OCI-LY3 (cell line): ENCODE results near the gene LARGE1.

ENCODE experiments used
- H2AFZ ChIP-seq: fragments of 200-600, 300-600 bp; shearing (Covaris generic); 2 replicates; pipeline ENCODE4 v1.6.0; 2014; ENCODE audit warnings: antibody characterized with exemption, low read depth, low read length
- H3K27ac ChIP-seq: fragments of 200-600, 300-600 bp; sonication (generic); 2 replicates; pipeline ENCODE4 v1.5.1; 2014; ENCODE audit warnings: mild to moderate bottlenecking, low read length, moderate library complexity, mixed read lengths
- H3K27me3 ChIP-seq: fragments of 200-600, 300-600 bp; sonication (generic); 2 replicates; pipeline ENCODE4 v1.6.1; 2014; ENCODE audit warnings: low read depth, low read length, mixed read lengths
- H3K36me3 ChIP-seq: fragments of 200-600, 300-600 bp; sonication (generic); replicated peaks from 2 replicates; pipeline ENCODE3; 2014; ENCODE audit warnings: low read depth, low read length, mixed read lengths
- H3K4me1 ChIP-seq: fragments of 300-600, 200-600 bp; sonication (generic); 2 replicates; pipeline ENCODE4 v1.6.1; 2014; ENCODE audit warnings: low read length, mixed read lengths
- H3K4me2 ChIP-seq: fragments of 200-600, 300-600 bp; sonication (generic); 2 replicates; pipeline ENCODE4 v1.6.1; 2014; ENCODE audit warnings: low read length, mixed read lengths
- H3K4me3 ChIP-seq: fragments of 300-600, 200-600 bp; sonication (generic); 2 replicates; pipeline ENCODE4 v1.5.1; 2014; ENCODE audit warnings: antibody characterized with exemption, mild to moderate bottlenecking, low read length, moderate library complexity
- H3K79me2 ChIP-seq: fragments of 300-600, 200-600 bp; shearing (Covaris generic); 2 replicates; pipeline ENCODE4 v1.6.1; 2014; ENCODE audit warnings: mild to moderate bottlenecking, low read length, mixed read lengths
- H3K9ac ChIP-seq: fragments of 300-600, 200-600 bp; shearing (Covaris generic); 2 replicates; pipeline ENCODE4 v1.6.0; 2014; ENCODE audit warnings: mild to moderate bottlenecking, low read length, moderate library complexity
- H3K9me3 ChIP-seq: fragments of 200-600, 300-600 bp; shearing (Covaris generic); 2 replicates; pipeline ENCODE4 v1.6.1; 2014; ENCODE audit warnings: low read length, mixed read lengths; ENCODE audit not compliant: insufficient read depth
- H4K20me1 ChIP-seq: fragments of 200-600, 300-600 bp; sonication (generic); 2 replicates; pipeline ENCODE4 v1.6.1; 2016; ENCODE audit warnings: low read length, mixed read lengths; ENCODE audit not compliant: insufficient read depth
- CTCF ChIP-seq: fragments of 200-600, 300-600 bp; sonication (generic); IDR thresholded peaks from 2 replicates; pipeline ENCODE4 v1.5.1; 2014; ENCODE audit warnings: antibody characterized with exemption, low read length, low read depth
- EZH2phosphoT487 ChIP-seq: fragments of 200-600 bp; shearing (Covaris generic); IDR thresholded peaks from 2 replicates; pipeline ENCODE4 v1.6.1; 2018; ENCODE audit warnings: antibody characterized with exemption, mixed run types, low read depth

LARGE1 gene

GRCh38 chr22:33848251-33848650 is 72.0 kb downstream of the LARGE1 start:
- peaks cover 10% of the 10 kb centered on the region; the same call in 1 of the 2 replicates for H4K20me1 ChIP-seq
- no peak overlapping the region for H3K9ac ChIP-seq
- no peak for TF ChIP-seq EZH2phosphoT487
- no peak for TF ChIP-seq CTCF
- no peak overlapping the region for H3K27ac ChIP-seq
- H3K36me3 ChIP-seq = no peaks in the 10 kb centered on the region
- H3K27me3 ChIP-seq = no peaks in the 10 kb centered on the region
- H3K79me2 ChIP-seq = peaks cover 44% of the 10 kb centered on the region
- H3K4me2 ChIP-seq = no peak overlapping the region
- H3K4me3 ChIP-seq = no peak overlapping the region
- no peak overlapping the region for H2AFZ ChIP-seq
- peaks cover 11% of the 10 kb centered on the region for H3K4me1 ChIP-seq
- H3K9me3 ChIP-seq = no peaks in the 10 kb centered on the region

GRCh38 chr22:33844273-33844672 is 76.0 kb downstream of the LARGE1 start:
- Histone ChIP-seq H4K20me1 (peaks cover 21% of the 10 kb centered on the region; the same call in 1 of the 2 replicates), H3K27ac (no peak overlapping the region), H3K9me3 (no peaks in the 10 kb centered on the region), H3K9ac (no peak overlapping the region), H3K36me3 (no peaks in the 10 kb centered on the region), H3K27me3 (no peaks in the 10 kb centered on the region), H3K4me2 (no peak overlapping the region), H3K4me1 (peaks cover 24% of the 10 kb centered on the region), H2AFZ (no peak overlapping the region), H3K79me2 (peaks cover 54% of the 10 kb centered on the region), H3K4me3 (no peak overlapping the region)
- TF ChIP-seq CTCF = no peak
- no peak for TF ChIP-seq EZH2phosphoT487

GRCh38 chr22:33842421-33843094 is 77.7 kb downstream of the LARGE1 start:
- peaks cover 28% of the 10 kb centered on the region for H4K20me1 ChIP-seq

GRCh38 chr22:33842006-33842354 is 78.3 kb downstream of the LARGE1 start:
- TF ChIP-seq CTCF (no peak), EZH2phosphoT487 (no peak)
- H3K27me3 ChIP-seq = no peaks in the 10 kb centered on the region
- H2AFZ ChIP-seq = no peak overlapping the region
- peaks cover 58% of the 10 kb centered on the region for H3K79me2 ChIP-seq
- peak overlapping the region; percentile 71 for H3K27ac ChIP-seq
- H3K4me2 ChIP-seq = peak overlapping the region; percentile 65
- peaks cover 24% of the 10 kb centered on the region for H3K4me1 ChIP-seq
- H3K36me3 ChIP-seq = no peaks in the 10 kb centered on the region
- H4K20me1 ChIP-seq = peaks cover 33% of the 10 kb centered on the region
- H3K4me3 ChIP-seq = peak overlapping the region; percentile 65
- H3K9ac ChIP-seq = peak overlapping the region; percentile 30
- H3K9me3 ChIP-seq = no peaks in the 10 kb centered on the region

More at GRCh38 chr22:33842421-33843094, 77.7 kb downstream of the LARGE1 start:
- peaks cover 54% of the 10 kb centered on the region for H3K79me2 ChIP-seq
- no peaks in the 10 kb centered on the region for H3K36me3 ChIP-seq
- no peaks in the 10 kb centered on the region for H3K9me3 ChIP-seq
- no peaks in the 10 kb centered on the region for H3K27me3 ChIP-seq
- H3K4me1 ChIP-seq = peaks cover 24% of the 10 kb centered on the region
- H3K4me2 ChIP-seq = peak overlapping the region; percentile 65
- peak overlapping the region; percentile 15 for H3K9ac ChIP-seq
- TF ChIP-seq EZH2phosphoT487 (no peak), CTCF (no peak)
- H3K27ac ChIP-seq = peak overlapping the region; percentile 71; the same call in 1 of the 2 replicates
- peak overlapping the region; percentile 65 for H3K4me3 ChIP-seq
- no peak overlapping the region for H2AFZ ChIP-seq
